Measurements from ENCODE around the gene IRF2. TPM values are rescaled to one million over a fixed set of nuclear protein-coding genes. Genes with fewer than 3 reads are reported as not detected.

Gene IRF2
- polyA plus RNA-seq, 1 experiment, result 28.7 TPM

DNA sequence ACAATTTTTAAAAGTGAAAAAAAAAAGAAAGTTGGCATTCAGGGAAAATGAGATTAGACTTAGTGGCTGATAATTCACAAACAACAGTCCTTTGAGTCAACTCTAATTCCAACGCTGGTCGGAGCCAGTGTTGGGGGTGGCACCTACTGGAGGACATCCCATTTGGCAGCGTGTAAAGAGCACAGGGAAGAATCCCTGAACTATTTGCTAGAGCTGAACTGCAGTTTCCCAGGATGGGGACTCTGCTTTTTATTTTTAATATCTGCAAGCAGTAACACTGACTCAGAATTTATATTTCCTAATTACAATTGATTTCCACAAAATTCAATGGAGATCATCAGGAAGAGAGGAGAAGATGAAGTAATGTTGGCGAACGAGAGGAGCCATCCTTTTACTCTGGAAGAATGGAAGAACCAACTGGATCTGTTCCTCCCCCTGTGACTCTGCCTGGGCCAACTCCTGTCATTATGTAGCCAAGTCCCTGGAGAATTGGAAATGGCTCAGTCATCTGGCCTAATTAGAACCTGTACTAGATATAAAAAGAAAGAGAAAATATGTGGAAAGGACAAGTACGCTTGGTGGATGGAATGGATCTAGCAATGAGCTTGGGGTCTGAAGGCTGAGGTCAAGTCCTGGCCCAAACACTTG, 76.7 kb downstream of the IRF2 start:
- H3K4me3 ChIP-seq (ENCODE audit: low read depth, low read length), result no peak overlapping the region
- no peaks in the 10 kb centered on the region for H3K27me3 ChIP-seq (ENCODE audit: control insufficient read depth, insufficient read depth, low read length)
- POLR2A ChIA-PET, result no interaction called here
- no peak for DNase-seq (ENCODE audit: low read depth)
- H3K36me3 ChIP-seq (ENCODE audit: control insufficient read depth, insufficient read depth, low read length), result peaks cover 3% of the 10 kb centered on the region
- TF ChIP-seq, protein P1, sequence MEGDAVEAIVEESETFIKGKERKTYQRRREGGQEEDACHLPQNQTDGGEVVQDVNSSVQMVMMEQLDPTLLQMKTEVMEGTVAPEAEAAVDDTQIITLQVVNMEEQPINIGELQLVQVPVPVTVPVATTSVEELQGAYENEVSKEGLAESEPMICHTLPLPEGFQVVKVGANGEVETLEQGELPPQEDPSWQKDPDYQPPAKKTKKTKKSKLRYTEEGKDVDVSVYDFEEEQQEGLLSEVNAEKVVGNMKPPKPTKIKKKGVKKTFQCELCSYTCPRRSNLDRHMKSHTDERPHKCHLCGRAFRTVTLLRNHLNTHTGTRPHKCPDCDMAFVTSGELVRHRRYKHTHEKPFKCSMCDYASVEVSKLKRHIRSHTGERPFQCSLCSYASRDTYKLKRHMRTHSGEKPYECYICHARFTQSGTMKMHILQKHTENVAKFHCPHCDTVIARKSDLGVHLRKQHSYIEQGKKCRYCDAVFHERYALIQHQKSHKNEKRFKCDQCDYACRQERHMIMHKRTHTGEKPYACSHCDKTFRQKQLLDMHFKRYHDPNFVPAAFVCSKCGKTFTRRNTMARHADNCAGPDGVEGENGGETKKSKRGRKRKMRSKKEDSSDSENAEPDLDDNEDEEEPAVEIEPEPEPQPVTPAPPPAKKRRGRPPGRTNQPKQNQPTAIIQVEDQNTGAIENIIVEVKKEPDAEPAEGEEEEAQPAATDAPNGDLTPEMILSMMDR (IDR thresholded peaks at IDR 0.05; ENCODE audit: insufficient read depth, low read depth, low read length), result no peak
- CTCF ChIA-PET, result interaction anchor here (1.5 kb wide), 1 partner anchor 140 kb away, joined by 3 read pairs; no protein-coding TSS in a partner anchor

DNA sequence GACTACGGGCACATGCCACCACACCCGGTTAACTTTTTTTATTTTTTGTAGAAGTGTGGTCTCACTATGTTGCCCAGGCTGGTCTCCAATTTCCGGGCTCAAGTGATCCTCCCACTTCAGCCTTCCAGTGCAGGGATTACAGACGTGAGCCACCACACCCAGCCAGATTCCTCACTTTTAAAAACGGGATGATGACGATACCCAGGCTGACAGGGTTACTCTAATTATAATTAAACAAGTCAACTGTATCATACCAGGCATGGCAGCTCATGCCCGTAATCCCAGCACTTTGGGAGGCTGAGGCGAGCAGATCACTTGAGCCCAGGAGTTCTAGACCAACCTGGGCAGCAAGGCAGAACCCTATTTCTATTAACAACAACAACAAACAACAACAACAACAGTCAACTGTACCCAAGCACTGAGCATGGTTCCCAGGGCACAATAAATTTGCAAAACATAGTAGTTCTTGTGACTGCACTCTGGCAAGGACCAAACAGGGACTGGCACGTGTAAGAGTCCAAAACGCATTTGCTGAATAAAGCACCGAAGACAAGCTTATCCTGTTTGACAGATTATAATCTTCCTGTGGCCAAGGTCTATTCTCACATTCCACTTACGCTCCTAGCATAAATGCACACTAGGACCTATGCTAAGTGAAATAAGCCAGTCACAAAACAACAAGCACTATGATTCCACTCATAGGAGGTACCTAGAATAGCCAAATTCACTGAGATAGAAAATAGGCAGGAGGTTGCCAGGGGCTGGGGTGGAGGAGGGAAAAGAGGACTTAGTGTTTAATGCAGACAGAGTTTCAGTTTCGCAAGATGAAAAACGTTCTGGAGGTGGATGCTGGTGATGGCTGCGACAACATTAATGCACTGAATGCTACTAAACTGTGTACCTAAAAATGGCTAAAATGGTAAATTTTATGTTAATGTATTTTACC, 77.5 kb downstream of the IRF2 start:
- Histone ChIP-seq H3K27me3 (ENCODE audit: control insufficient read depth, insufficient read depth, low read length) (no peaks in the 10 kb centered on the region), H3K36me3 (ENCODE audit: control insufficient read depth, insufficient read depth, low read length) (peaks cover 9% of the 10 kb centered on the region), H3K4me3 (ENCODE audit: low read depth, low read length) (no peak overlapping the region)
- POLR2A ChIA-PET, result no interaction called here
- CTCF ChIA-PET, result no interaction called here
- TF ChIP-seq, protein P1 (IDR thresholded peaks at IDR 0.05; ENCODE audit: insufficient read depth, low read depth, low read length), result no peak
- DNase-seq (ENCODE audit: low read depth), result no peak

DNA sequence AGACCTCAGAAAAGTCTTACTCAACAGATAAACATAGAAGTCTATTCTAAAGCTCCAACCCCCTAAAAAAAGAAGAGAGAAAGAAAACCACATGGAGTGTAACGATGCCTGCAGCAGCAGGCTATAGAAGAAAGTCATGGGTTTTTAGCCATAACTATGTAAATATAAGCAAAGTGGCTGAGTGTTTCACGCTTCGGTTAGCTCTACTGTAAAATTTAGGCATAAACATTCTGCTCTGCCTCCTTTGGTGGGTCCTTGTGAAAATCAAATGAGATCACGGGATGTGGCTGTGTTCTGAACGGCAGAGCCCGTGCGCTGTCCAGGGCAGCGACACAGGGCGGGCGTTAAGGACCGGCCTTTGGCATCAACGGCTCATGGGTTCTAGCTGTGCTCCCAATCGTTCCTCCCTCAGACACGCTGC, 78.4 kb downstream of the IRF2 start:
- Histone ChIP-seq H3K36me3 (ENCODE audit: control insufficient read depth, insufficient read depth, low read length) (peaks cover 12% of the 10 kb centered on the region), H3K4me3 (ENCODE audit: low read depth, low read length) (no peak overlapping the region), H3K27me3 (ENCODE audit: control insufficient read depth, insufficient read depth, low read length) (no peaks in the 10 kb centered on the region)
- TF ChIP-seq, protein P1 (IDR thresholded peaks at IDR 0.05; ENCODE audit: insufficient read depth, low read depth, low read length), result no peak
- POLR2A ChIA-PET, result no interaction called here
- DNase-seq (ENCODE audit: low read depth), result no peak
- CTCF ChIA-PET, result interaction anchor here (1.0 kb wide), 1 partner anchor 12 kb away, joined by 4 read pairs; no protein-coding TSS in a partner anchor

DNA sequence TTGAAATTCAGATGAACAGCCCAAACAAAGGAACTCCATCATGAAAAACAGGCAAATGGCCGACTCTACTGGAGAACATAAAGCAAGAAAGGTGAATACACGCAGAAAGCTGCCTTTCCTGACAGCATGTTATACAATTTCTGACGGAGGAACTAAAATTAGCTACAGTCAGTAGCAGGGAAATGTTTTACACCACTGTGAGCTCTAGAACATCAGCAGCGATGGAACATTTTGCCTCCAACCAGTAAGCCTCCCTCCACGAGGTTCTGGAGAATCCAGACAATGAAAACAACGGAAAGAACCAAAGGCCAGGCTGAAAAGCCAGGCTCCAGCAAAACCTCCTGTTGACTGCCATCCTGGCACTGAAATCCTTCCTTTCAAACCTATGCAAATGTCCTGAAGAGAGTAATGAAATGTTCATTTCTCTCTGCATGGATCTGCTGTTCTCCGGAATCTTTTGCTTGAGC, 78.9 kb downstream of the IRF2 start:
- POLR2A ChIA-PET, result no interaction called here
- CTCF ChIA-PET, result interaction anchor here (1.0 kb wide), 1 partner anchor 11 kb away, joined by 4 read pairs; no protein-coding TSS in a partner anchor
- TF ChIP-seq, protein P1 (IDR thresholded peaks at IDR 0.05; ENCODE audit: insufficient read depth, low read depth, low read length), result no peak
- no peaks in the 10 kb centered on the region for H3K27me3 ChIP-seq (ENCODE audit: control insufficient read depth, insufficient read depth, low read length)
- H3K36me3 ChIP-seq (ENCODE audit: control insufficient read depth, insufficient read depth, low read length), result peaks cover 15% of the 10 kb centered on the region
- no peak overlapping the region for H3K4me3 ChIP-seq (ENCODE audit: low read depth, low read length)
- no peak for DNase-seq (ENCODE audit: low read depth)

Measured in BJ (cell line).